Measurements from ENCODE around the gene SRF.
"Not testable (repeated sequence)": the region's sequence is repeated elsewhere in the genome, so short reads cannot be mapped to it uniquely, and the experiment has no call there.

The SRF gene
- total RNA-seq, result 65.3 to 82.3 reads per million in 2 donors

- peak; percentile 91 to 99 (median 98) for DNase-seq
These were observed at the start of gene SRF for GRCh38 chr6:43170931-43171706. TSS of gene SRF (plus strand) at chr6:43171269. CDS start at chr6:43171657, 388 bp downstream.

GRCh38 chr6:43122146-43122545 is 48.9 kb upstream of the SRF start:
- no peak for DNase-seq

GRCh38 chr6:43123461-43124314 is 47.4 kb upstream of the SRF start:
- no peak for DNase-seq

GRCh38 chr6:43124481-43124880 is 46.6 kb upstream of the SRF start:
- DNase-seq, result no peak

- no peak for DNase-seq
These were observed 46.0 kb upstream of the SRF start for GRCh38 chr6:43125119-43125518.

GRCh38 chr6:43125555-43125954 is 45.5 kb upstream of the SRF start:
- DNase-seq, result no peak

- no peak for DNase-seq
These were observed 43.9 kb upstream of the SRF start for GRCh38 chr6:43127180-43127579.

GRCh38 chr6:43127877-43128276 is 43.2 kb upstream of the SRF start:
- DNase-seq, result no peak

- DNase-seq, result no peak
These were observed 42.1 kb upstream of the SRF start for GRCh38 chr6:43128926-43129325.

- DNase-seq, result peak in 1 of 5 experiments; percentile 19
These were observed 41.5 kb upstream of the SRF start for GRCh38 chr6:43129434-43130194.

GRCh38 chr6:43130429-43130828 is 40.6 kb upstream of the SRF start:
- DNase-seq, result no peak

GRCh38 chr6:43131379-43131778 is 39.7 kb upstream of the SRF start:
- DNase-seq, result not testable (repeated sequence)

- DNase-seq, result no peak
These were observed 32.8 kb upstream of the SRF start for GRCh38 chr6:43138267-43138666.

- DNase-seq, result not testable (repeated sequence)
These were observed 31.1 kb upstream of the SRF start for GRCh38 chr6:43139973-43140372.

GRCh38 chr6:43141644-43142043 is 29.4 kb upstream of the SRF start:
- DNase-seq, result no peak

- DNase-seq, result peak in 2 of 5 experiments; percentile 38 to 51
These were observed 29.0 kb upstream of the SRF start for GRCh38 chr6:43142101-43142500.

- DNase-seq, result peak; percentile 54 to 73 (median 64)
These were observed 27.6 kb upstream of the SRF start for GRCh38 chr6:43143235-43144128.

- no peak for DNase-seq
These were observed 26.2 kb upstream of the SRF start for GRCh38 chr6:43144879-43145278.

- no peak for DNase-seq
These were observed 24.8 kb upstream of the SRF start for GRCh38 chr6:43146261-43146660.

- DNase-seq, result no peak
These were observed 24.1 kb upstream of the SRF start for GRCh38 chr6:43146709-43147688.
